Hepatocyte (in vitro differentiated cells): ENCODE measurements around the gene B3GALT4. TPM values are rescaled to one million over a fixed set of nuclear protein-coding genes. Genes with fewer than 3 reads are reported as not detected.
A peak's percentile ranks its signal among the peaks of the same experiment; 100 is the strongest.

Experiments used
- DNase-seq: peaks from one replicate; pipeline ENCODE4 v3.0.0-alpha.2; 2016; ENCODE audit warnings: low spot score
- H2AFZ ChIP-seq: fragments of 200-600 bp; sonication (generic); 2 replicates; pipeline ENCODE4 v1.6.0; 2016; ENCODE audit warnings: antibody characterized with exemption, mild to moderate bottlenecking
- H3K27ac ChIP-seq: fragments of 200-600 bp; sonication (generic); 2 replicates; pipeline ENCODE4 v1.5.1; 2016; ENCODE audit warnings: mild to moderate bottlenecking
- H3K27me3 ChIP-seq: fragments of 200-600 bp; sonication (generic); 2 replicates; pipeline ENCODE4 v1.6.1; 2016
- H3K36me3 ChIP-seq: fragments of 200-600 bp; sonication (generic); replicated peaks from 2 replicates; pipeline ENCODE4 v1.5.1; 2016; ENCODE audit warnings: low read depth; ENCODE audit not compliant: insufficient read depth
- H3K4me1 ChIP-seq: fragments of 200-600 bp; sonication (generic); 2 replicates; pipeline ENCODE4 v1.5.1; 2016; ENCODE audit warnings: mild to moderate bottlenecking, moderate library complexity; ENCODE audit not compliant: insufficient read depth
- H3K4me2 ChIP-seq: fragments of 200-600 bp; sonication (generic); 2 replicates; pipeline ENCODE4 v1.6.0; 2016
- H3K4me3 ChIP-seq: fragments of 200-600 bp; sonication (generic); 2 replicates; pipeline ENCODE4 v1.5.1; 2016; ENCODE audit warnings: mild to moderate bottlenecking
- H3K79me2 ChIP-seq: fragments of 200-600 bp; sonication (generic); 2 replicates; pipeline ENCODE4 v1.6.0; 2017; ENCODE audit warnings: mild to moderate bottlenecking
- H3K9me2 ChIP-seq: fragments of 200-600 bp; sonication (generic); replicated peaks from 2 replicates; pipeline ENCODE4 v1.6.0; 2017; ENCODE audit warnings: mild to moderate bottlenecking; ENCODE audit not compliant: insufficient read depth
- H3K9me3 ChIP-seq: fragments of 200-600 bp; sonication (generic); 2 replicates; pipeline ENCODE4 v1.5.1; 2016; ENCODE audit warnings: low read depth, mild to moderate bottlenecking
- H4K20me1 ChIP-seq: fragments of 200-600 bp; sonication (generic); 2 replicates; pipeline ENCODE4 v1.6.0; 2016; ENCODE audit warnings: mild to moderate bottlenecking; ENCODE audit not compliant: insufficient read depth, poor library complexity, severe bottlenecking
- EZH2 ChIP-seq: fragments of 200-600 bp; sonication (generic); IDR thresholded peaks from 2 replicates; pipeline ENCODE4 v1.6.1; 2016; ENCODE audit warnings: antibody characterized with exemption, mild to moderate bottlenecking, borderline replicate concordance
- EZH2phosphoT487 ChIP-seq: fragments of 200-600 bp; sonication (generic); IDR thresholded peaks from one replicate; pipeline ENCODE4 v1.6.1; 2018; ENCODE audit warnings: antibody characterized with exemption, mild to moderate bottlenecking, low read depth, moderate library complexity; ENCODE audit not compliant: unreplicated experiment, severe bottlenecking
- WGBS: methylation state at CpG from one replicate; pipeline ENCODE4 v1.1.6; 2016; ENCODE audit warnings: low lambda C conversion rate; ENCODE audit errors: missing lambda C conversion rate; 5-methylcytosine and 5-hydroxymethylcytosine counted together
- polyA plus RNA-seq: library from polyadenylated mRNA; unstranded; fragments of >200 nt; fragmentation: Nextera tagmentation; extraction: Ambion mirVana; gene quantifications from 2 replicates; pipeline ENCODE4 v1.2.1, GENCODE V29; 2016
- total RNA-seq: library from RNA; depleted of rRNA; stranded (reverse); fragments of >200 nt; gene quantifications from 2 replicates; pipeline ENCODE4 v1.2.3, GENCODE V29; 2014
- TF ChIP-seq, protein P1 (sequence below): fragments of 200-600 bp; sonication (generic); IDR thresholded peaks from 2 replicates; pipeline ENCODE4 v1.5.1; 2016; ENCODE audit warnings: antibody characterized with exemption, mild to moderate bottlenecking; ENCODE audit not compliant: poor library complexity

The B3GALT4 gene
- total and polyA plus RNA-seq, 2 experiments from 2014 or later: 2.0 to 5.7 TPM

DNA sequence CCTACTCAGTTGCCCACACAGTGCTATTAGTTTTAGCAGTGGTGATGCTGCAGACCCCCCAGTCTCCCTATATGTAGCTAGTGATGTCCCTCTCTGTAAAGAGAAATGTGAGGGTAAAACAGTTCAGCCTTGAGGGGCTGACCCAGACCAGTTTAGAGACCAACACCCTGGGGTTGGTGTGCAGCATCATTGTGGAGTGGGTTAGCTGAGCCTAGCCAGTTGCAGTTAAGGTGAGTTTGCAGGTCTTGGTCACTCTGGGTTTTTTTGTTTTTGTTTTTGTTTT lies 401 bp upstream of the B3GALT4 start:
- peaks cover 37% of the 10 kb centered on the region for H3K79me2 ChIP-seq
- no peaks in the 10 kb centered on the region for H3K9me2 ChIP-seq
- no peak overlapping the region for H2AFZ ChIP-seq
- no peaks in the 10 kb centered on the region for H3K36me3 ChIP-seq
- TF ChIP-seq EZH2phosphoT487: no peak
- no peak for TF ChIP-seq EZH2
- TF ChIP-seq, protein P1, sequence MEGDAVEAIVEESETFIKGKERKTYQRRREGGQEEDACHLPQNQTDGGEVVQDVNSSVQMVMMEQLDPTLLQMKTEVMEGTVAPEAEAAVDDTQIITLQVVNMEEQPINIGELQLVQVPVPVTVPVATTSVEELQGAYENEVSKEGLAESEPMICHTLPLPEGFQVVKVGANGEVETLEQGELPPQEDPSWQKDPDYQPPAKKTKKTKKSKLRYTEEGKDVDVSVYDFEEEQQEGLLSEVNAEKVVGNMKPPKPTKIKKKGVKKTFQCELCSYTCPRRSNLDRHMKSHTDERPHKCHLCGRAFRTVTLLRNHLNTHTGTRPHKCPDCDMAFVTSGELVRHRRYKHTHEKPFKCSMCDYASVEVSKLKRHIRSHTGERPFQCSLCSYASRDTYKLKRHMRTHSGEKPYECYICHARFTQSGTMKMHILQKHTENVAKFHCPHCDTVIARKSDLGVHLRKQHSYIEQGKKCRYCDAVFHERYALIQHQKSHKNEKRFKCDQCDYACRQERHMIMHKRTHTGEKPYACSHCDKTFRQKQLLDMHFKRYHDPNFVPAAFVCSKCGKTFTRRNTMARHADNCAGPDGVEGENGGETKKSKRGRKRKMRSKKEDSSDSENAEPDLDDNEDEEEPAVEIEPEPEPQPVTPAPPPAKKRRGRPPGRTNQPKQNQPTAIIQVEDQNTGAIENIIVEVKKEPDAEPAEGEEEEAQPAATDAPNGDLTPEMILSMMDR: no peak
- peak overlapping the region; percentile 97 for H3K27ac ChIP-seq
- DNase-seq: no peak
- H3K4me3 ChIP-seq: peak overlapping the region; percentile 74
- peak overlapping the region; percentile 91 for H3K4me2 ChIP-seq
- peaks cover 51% of the 10 kb centered on the region for H3K4me1 ChIP-seq
- no peaks in the 10 kb centered on the region for H3K27me3 ChIP-seq
- peaks cover 29% of the 10 kb centered on the region for H4K20me1 ChIP-seq
- H3K9me3 ChIP-seq: no peaks in the 10 kb centered on the region

DNA sequence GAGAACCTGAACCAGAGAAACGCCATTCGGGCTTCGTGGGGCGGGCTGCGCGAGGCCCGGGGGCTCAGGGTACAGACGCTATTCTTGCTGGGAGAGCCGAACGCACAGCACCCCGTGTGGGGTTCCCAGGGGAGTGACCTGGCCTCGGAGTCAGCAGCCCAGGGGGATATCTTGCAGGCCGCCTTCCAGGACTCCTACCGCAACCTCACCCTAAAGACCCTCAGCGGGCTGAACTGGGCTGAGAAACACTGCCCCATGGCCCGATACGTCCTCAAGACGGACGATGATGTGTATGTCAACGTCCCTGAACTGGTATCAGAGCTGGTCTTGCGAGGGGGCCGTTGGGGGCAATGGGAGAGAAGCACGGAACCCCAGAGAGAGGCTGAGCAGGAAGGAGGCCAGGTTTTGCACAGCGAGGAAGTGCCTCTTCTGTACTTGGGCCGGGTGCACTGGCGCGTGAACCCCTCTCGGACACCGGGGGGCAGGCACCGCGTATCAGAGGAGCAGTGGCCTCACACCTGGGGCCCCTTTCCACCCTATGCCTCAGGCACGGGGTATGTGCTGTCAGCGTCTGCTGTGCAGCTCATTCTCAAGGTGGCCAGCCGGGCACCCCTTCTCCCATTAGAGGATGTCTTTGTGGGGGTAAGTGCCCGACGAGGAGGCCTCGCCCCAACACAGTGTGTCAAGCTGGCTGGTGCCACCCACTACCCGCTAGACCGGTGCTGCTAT lies 904 bp downstream of the B3GALT4 start:
- H3K4me2 ChIP-seq: peak overlapping the region; percentile 91
- H3K27ac ChIP-seq: peak overlapping the region; percentile 97
- H2AFZ ChIP-seq: peak overlapping the region; percentile 88
- H3K27me3 ChIP-seq: no peaks in the 10 kb centered on the region
- peak; percentile 32 for DNase-seq
- peaks cover 49% of the 10 kb centered on the region for H3K4me1 ChIP-seq
- peaks cover 29% of the 10 kb centered on the region for H3K79me2 ChIP-seq
- peak overlapping the region; percentile 74 for H3K4me3 ChIP-seq
- H3K36me3 ChIP-seq: no peaks in the 10 kb centered on the region
- no peaks in the 10 kb centered on the region for H3K9me2 ChIP-seq
- no peaks in the 10 kb centered on the region for H3K9me3 ChIP-seq
- H4K20me1 ChIP-seq: peaks cover 29% of the 10 kb centered on the region
- TF ChIP-seq EZH2phosphoT487 (no peak), EZH2 (no peak)
- TF ChIP-seq, protein P1: no peak
- 61% methylated on average over 39 of the region's 39 CpGs for WGBS

DNA sequence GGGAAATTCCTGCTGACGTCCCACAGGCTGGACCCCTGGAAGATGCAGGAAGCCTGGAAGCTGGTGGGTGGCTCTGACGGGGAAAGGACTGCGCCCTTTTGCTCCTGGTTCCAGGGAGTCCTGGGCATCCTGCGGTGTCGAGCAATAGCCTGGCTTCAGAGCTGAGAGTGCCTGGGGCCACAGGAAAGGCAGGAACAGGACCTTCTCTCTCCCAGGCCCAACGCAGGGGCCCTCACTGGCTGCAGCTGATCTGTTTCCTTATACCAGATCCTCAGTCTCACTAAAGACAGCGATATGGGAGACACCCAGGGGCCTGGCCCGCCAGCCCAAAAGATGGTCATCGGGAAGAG lies 1.4 kb downstream of the B3GALT4 start:
- Histone ChIP-seq H3K36me3 (no peaks in the 10 kb centered on the region), H3K4me3 (no peak overlapping the region), H2AFZ (no peak overlapping the region), H3K79me2 (peaks cover 23% of the 10 kb centered on the region), H3K9me2 (no peaks in the 10 kb centered on the region), H3K9me3 (no peaks in the 10 kb centered on the region), H3K27me3 (no peaks in the 10 kb centered on the region), H4K20me1 (peaks cover 29% of the 10 kb centered on the region), H3K27ac (peak overlapping the region; percentile 97), H3K4me1 (peaks cover 43% of the 10 kb centered on the region), H3K4me2 (no peak overlapping the region)
- TF ChIP-seq, protein P1: no peak
- TF ChIP-seq EZH2: no peak
- no peak for TF ChIP-seq EZH2phosphoT487
- 91% methylated on average over 8 of the region's 9 CpGs for WGBS
- DNase-seq: no peak

DNA sequence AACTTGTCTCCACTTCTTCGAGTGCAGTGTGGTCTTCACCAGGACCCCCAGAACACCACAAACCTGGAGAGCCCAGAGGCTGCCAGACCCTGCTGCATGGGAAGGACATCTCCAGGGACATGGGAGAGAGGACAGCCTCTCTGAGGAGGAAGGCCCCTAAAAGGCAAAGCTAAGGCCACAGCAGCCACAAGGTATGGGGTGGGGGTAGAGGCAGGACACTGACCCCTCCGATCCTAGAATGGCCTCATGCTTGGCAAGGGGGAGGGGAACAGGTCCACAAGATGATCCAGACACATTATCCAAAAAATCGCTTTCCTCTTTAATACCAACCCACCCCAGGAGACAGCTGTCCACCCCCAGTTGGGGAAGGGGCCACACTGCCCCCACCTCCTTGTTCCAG lies 1.9 kb downstream of the B3GALT4 start:
- DNase-seq: no peak
- Histone ChIP-seq H3K36me3 (no peaks in the 10 kb centered on the region), H3K79me2 (peaks cover 19% of the 10 kb centered on the region), H3K4me2 (no peak overlapping the region), H3K27ac (no peak overlapping the region), H3K4me1 (peaks cover 39% of the 10 kb centered on the region), H4K20me1 (peaks cover 29% of the 10 kb centered on the region), H3K27me3 (no peaks in the 10 kb centered on the region), H2AFZ (no peak overlapping the region), H3K4me3 (no peak overlapping the region), H3K9me2 (no peaks in the 10 kb centered on the region), H3K9me3 (no peaks in the 10 kb centered on the region)
- 91% methylated on average over 3 of the region's 3 CpGs for WGBS
- TF ChIP-seq EZH2phosphoT487: no peak
- TF ChIP-seq, protein P1: no peak
- no peak for TF ChIP-seq EZH2
